ENCODE data around the gene UPB1. TPM values are rescaled to one million over a fixed set of nuclear protein-coding genes. Genes with fewer than 3 reads are reported as not detected.
"Not testable (repeated sequence)": the region's sequence is repeated elsewhere in the genome, so short reads cannot be mapped to it uniquely, and the experiment has no call there.

The UPB1 gene
- total and polyA plus RNA-seq, 12 donors: 0.32 to 3.7 (median 1.0) TPM

GRCh38 chr22:24526191-24526590, 31.1 kb downstream of the UPB1 start:
- ATAC-seq (no peak), DNase-seq (no peak)
- TF ChIP-seq CTCF (IDR thresholded peaks at IDR 0.05): no peak
- Histone ChIP-seq H3K27me3 (no peaks in the 10 kb centered on the region), H3K9me3 (no peaks in the 10 kb centered on the region), H3K36me3 (no peaks in the 10 kb centered on the region), H3K4me1 (peaks cover 3 to 24% (median 16%) of the 10 kb centered on the region in 9 donors), H3K27ac (no peak overlapping the region), H3K4me3 (no peak overlapping the region)
- WGBS, 2 donors: 80 to 90% methylated on average over 2 of the region's 2 CpGs
- intact Hi-C loops (cut with DNase I): loop anchor here in 9 of 10 donors (5.0 to 10.0 kb wide), 6 partner anchors 104 to 341 kb away; partner anchors contain the start of genes SUSD2 (in 2 of the 9) and SPECC1L (in 1 of the 9)

- 90 to 93% methylated on average over 2 of the region's 2 CpGs for WGBS, 2 donors
- intact Hi-C loops (cut with DNase I): loop anchor here in 9 of 10 donors (5.0 to 10.0 kb wide), 6 partner anchors 108 to 345 kb away; partner anchors contain the start of genes SUSD2 (in 2 of the 9) and SPECC1L (in 1 of the 9)
- Histone ChIP-seq H3K27me3 (no peaks in the 10 kb centered on the region), H3K27ac (no peak overlapping the region), H3K4me3 (no peak overlapping the region), H3K9me3 (no peaks in the 10 kb centered on the region), H3K4me1 (peaks cover 0 to 8% (median 7%) of the 10 kb centered on the region in 9 donors), H3K36me3 (no peaks in the 10 kb centered on the region)
- DNase-seq: no peak
- ATAC-seq: no peak
- TF ChIP-seq CTCF (IDR thresholded peaks at IDR 0.05): no peak
These were observed 34.8 kb downstream of the UPB1 start for GRCh38 chr22:24529898-24530297.

- DNase-seq; H3K36me3 ChIP-seq; H3K4me1 ChIP-seq; intact Hi-C loops (cut with DNase I); H3K27ac ChIP-seq; H3K27me3 ChIP-seq; H3K9me3 ChIP-seq; H3K4me3 ChIP-seq; ATAC-seq: not testable (repeated sequence)
- WGBS, 2 donors: 89 to 94% methylated on average over 3 of the region's 3 CpGs
These were observed 35.8 kb downstream of the UPB1 start for GRCh38 chr22:24530968-24531367.

GRCh38 chr22:24532075-24532474, 36.9 kb downstream of the UPB1 start:
- no peak for ATAC-seq
- intact Hi-C loops (cut with DNase I): no loop called here
- H3K27ac ChIP-seq: no peak overlapping the region
- peaks cover 0 to 4% (median 0%) of the 10 kb centered on the region in 9 donors for H3K4me1 ChIP-seq
- no peaks in the 10 kb centered on the region for H3K36me3 ChIP-seq
- no peak overlapping the region for H3K4me3 ChIP-seq
- no peaks in the 10 kb centered on the region for H3K27me3 ChIP-seq
- H3K9me3 ChIP-seq: no peaks in the 10 kb centered on the region
- TF ChIP-seq CTCF (IDR thresholded peaks at IDR 0.05): no peak
- DNase-seq: no peak
- 94 to 100% methylated on average over 1 of the region's 1 CpG for WGBS, 2 donors

- no peak for TF ChIP-seq CTCF (IDR thresholded peaks at IDR 0.05)
- 96 to 97% methylated on average over 4 of the region's 4 CpGs for WGBS, 2 donors
- DNase-seq: no peak
- H3K9me3 ChIP-seq: no peaks in the 10 kb centered on the region
- intact Hi-C loops (cut with DNase I): no loop called here
- no peaks in the 10 kb centered on the region for H3K27me3 ChIP-seq
- no peak overlapping the region for H3K4me3 ChIP-seq
- no peak overlapping the region for H3K27ac ChIP-seq
- peaks cover 0 to 30% (median 2%) of the 10 kb centered on the region in 9 donors for H3K36me3 ChIP-seq
- ATAC-seq: no peak
- H3K4me1 ChIP-seq: peaks cover 0 to 4% (median 0%) of the 10 kb centered on the region in 9 donors
These were observed 40.2 kb downstream of the UPB1 start for GRCh38 chr22:24535348-24535747.

All from heart right ventricle (tissue), 16 donors.